Measurements from ENCODE around the gene CATSPERD. TPM values are rescaled to one million over a fixed set of nuclear protein-coding genes. Genes with fewer than 3 reads are reported as not detected.

CATSPERD gene
- polyA plus RNA-seq, 2 of the 4 experiments (the other 2 are of a cell fraction): 0.03 TPM; not detected in 1

DNA sequence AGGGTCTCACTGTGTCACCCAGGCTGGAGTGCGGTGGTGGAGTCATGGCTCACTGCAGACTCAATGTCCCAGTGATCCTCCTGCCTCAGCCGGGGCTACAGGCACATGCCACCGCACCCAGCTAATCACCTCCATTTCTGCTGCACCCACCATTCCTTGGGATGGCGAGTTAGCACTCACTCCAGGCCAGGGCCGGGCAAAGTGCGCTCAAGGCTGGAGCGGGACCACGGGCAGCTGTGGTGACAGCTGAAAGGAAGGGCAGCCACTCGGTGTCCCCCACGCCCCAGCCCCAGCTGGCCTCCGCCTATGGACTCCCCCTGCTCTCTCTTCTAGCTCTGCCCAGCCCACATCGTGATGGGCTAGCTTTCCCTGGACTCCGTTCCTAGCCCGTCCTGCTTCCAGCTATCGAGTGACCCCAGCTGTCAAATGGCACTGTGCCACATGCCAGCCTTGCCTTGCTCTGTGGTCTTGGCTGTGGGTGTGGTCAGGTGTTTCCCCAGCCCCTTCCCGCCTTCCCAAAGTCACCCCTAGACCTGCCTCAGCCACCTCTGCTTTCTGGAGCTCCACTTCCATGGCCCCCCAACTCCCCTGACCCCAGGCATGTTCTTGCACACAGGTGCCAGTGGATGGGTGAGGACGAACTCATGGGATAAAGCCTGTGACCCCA is 44.2 kb upstream of the CATSPERD start (continued):
- TF ChIP-seq, protein P1, sequence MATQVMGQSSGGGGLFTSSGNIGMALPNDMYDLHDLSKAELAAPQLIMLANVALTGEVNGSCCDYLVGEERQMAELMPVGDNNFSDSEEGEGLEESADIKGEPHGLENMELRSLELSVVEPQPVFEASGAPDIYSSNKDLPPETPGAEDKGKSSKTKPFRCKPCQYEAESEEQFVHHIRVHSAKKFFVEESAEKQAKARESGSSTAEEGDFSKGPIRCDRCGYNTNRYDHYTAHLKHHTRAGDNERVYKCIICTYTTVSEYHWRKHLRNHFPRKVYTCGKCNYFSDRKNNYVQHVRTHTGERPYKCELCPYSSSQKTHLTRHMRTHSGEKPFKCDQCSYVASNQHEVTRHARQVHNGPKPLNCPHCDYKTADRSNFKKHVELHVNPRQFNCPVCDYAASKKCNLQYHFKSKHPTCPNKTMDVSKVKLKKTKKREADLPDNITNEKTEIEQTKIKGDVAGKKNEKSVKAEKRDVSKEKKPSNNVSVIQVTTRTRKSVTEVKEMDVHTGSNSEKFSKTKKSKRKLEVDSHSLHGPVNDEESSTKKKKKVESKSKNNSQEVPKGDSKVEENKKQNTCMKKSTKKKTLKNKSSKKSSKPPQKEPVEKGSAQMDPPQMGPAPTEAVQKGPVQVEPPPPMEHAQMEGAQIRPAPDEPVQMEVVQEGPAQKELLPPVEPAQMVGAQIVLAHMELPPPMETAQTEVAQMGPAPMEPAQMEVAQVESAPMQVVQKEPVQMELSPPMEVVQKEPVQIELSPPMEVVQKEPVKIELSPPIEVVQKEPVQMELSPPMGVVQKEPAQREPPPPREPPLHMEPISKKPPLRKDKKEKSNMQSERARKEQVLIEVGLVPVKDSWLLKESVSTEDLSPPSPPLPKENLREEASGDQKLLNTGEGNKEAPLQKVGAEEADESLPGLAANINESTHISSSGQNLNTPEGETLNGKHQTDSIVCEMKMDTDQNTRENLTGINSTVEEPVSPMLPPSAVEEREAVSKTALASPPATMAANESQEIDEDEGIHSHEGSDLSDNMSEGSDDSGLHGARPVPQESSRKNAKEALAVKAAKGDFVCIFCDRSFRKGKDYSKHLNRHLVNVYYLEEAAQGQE (IDR thresholded peaks at IDR 0.05): no peak
- TF ChIP-seq CBX2 (IDR thresholded peaks at IDR 0.05; ENCODE audit: borderline replicate concordance, low read depth) (no peak), HEYL (CRISPR knock-in tag; IDR thresholded peaks at IDR 0.05) (no peak), FOXS1 (CRISPR knock-in tag; IDR thresholded peaks at IDR 0.05) (no peak)
- TF ChIP-seq, protein P2, sequence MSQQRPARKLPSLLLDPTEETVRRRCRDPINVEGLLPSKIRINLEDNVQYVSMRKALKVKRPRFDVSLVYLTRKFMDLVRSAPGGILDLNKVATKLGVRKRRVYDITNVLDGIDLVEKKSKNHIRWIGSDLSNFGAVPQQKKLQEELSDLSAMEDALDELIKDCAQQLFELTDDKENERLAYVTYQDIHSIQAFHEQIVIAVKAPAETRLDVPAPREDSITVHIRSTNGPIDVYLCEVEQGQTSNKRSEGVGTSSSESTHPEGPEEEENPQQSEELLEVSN (IDR thresholded peaks at IDR 0.05; ENCODE audit: borderline replicate concordance, low read depth): no peak

DNA sequence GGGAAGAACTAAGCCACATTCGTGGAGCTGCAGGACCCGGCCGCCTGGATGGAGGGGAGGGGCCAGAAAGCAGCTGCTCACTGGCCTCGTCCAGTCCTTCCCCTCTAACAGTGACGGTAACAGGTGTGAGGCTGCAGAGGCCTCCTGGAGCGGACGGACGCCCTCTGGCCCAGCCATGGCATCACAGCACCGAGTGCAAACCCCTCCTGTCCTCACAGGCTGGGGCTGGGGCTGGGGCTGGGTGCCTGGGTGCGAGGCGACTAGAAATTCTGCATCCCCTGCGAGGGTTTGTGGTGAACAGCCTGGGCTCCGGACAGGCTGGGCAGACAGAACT is 43.7 kb upstream of the CATSPERD start:
- ATAC-seq: no peak
- TF ChIP-seq, protein P3, sequence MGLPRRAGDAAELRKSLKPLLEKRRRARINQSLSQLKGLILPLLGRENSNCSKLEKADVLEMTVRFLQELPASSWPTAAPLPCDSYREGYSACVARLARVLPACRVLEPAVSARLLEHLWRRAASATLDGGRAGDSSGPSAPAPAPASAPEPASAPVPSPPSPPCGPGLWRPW (IDR thresholded peaks at IDR 0.05): no peak
- TF ChIP-seq TFCP2L1 (CRISPR knock-in tag; IDR thresholded peaks at IDR 0.05) (no peak), RNF2 (IDR thresholded peaks at IDR 0.05; ENCODE audit: borderline replicate concordance, low read depth) (no peak), GATA3 (IDR thresholded peaks at IDR 0.05; ENCODE audit: borderline replicate concordance) (no peak), EHF (CRISPR knock-in tag; IDR thresholded peaks at IDR 0.05) (no peak)
- peaks cover 9% of the 10 kb centered on the region; the same call in 1 of the 3 replicates for H3K4me1 ChIP-seq
- no peak overlapping the region for H3K27ac ChIP-seq
- no peak for DNase-seq (ENCODE audit: low read depth in 1 of 2, low spot score in 1 of 2)
- POLR2A ChIA-PET: no interaction called here
- CTCF ChIA-PET: interaction anchor here (0.7 to 2.7 kb wide), 4 partner anchors 10 to 13 kb away, joined by 3 to 6 read pairs (median 4); partner anchors contain the start of gene RPL36
- no peak for FAIRE-seq
- no peak overlapping the region for H3K4me3 ChIP-seq
- H3K4me2 ChIP-seq: no peak overlapping the region
- no peaks in the 10 kb centered on the region for H3K9me3 ChIP-seq
- 84% methylated on average over 9 of the region's 13 CpGs for WGBS (ENCODE audit: missing lambda C conversion rate)

DNA sequence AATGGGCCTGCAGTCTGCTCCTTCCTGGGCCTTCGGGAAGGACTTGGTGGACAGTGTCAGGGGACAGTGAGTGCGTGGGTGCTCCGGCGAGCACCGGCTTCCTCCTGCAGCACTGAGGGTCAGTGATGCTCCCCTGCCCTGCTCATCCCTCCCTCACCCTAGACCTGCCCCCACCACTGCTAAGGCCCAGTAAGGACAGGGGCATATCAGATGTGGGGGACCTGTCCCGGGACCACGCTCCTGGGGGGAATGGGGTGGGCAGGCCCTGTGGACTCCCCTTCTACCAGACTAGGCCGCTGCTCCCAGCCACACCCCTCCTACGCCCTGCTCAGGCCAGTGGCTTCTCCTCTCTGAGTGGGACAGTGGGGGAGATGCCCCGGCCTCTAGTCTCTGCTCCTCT is 43.3 kb upstream of the CATSPERD start:
- WGBS (ENCODE audit: missing lambda C conversion rate): 93% methylated on average over 5 of the region's 10 CpGs
- no peak for ATAC-seq
- Histone ChIP-seq H3K4me3 (no peak overlapping the region), H3K27ac (no peak overlapping the region), H3K4me1 (peaks cover 9% of the 10 kb centered on the region; the same call in 1 of the 3 replicates), H3K4me2 (no peak overlapping the region), H3K9me3 (no peaks in the 10 kb centered on the region)
- DNase-seq (ENCODE audit: low read depth in 1 of 2, low spot score in 1 of 2): no peak
- TF ChIP-seq HOXA7 (CRISPR knock-in tag; IDR thresholded peaks at IDR 0.05): no peak
- no peak for TF ChIP-seq ESRRA (IDR thresholded peaks at IDR 0.05; ENCODE audit: borderline replicate concordance, low read length)
- TF ChIP-seq SMC3 (IDR thresholded peaks at IDR 0.05): no peak
- TF ChIP-seq, protein P4, sequence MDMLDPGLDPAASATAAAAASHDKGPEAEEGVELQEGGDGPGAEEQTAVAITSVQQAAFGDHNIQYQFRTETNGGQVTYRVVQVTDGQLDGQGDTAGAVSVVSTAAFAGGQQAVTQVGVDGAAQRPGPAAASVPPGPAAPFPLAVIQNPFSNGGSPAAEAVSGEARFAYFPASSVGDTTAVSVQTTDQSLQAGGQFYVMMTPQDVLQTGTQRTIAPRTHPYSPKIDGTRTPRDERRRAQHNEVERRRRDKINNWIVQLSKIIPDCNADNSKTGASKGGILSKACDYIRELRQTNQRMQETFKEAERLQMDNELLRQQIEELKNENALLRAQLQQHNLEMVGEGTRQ (IDR thresholded peaks at IDR 0.05): no peak
- no peak for TF ChIP-seq FOXS1 (CRISPR knock-in tag; IDR thresholded peaks at IDR 0.05)
- no peak for TF ChIP-seq RAD21 (conservative IDR thresholded peaks at IDR 0.05 in 1 of 2, IDR thresholded peaks at IDR 0.05 in 1 of 2)
- POLR2A ChIA-PET: no interaction called here
- no peak for FAIRE-seq
- CTCF ChIA-PET: interaction anchor here (0.7 to 2.7 kb wide), 3 partner anchors 10 to 12 kb away, joined by 3 to 6 read pairs (median 5); partner anchors contain the start of gene RPL36

Measured in A549 (cell line).